OCI-LY3 (cell line): ENCODE data around the gene SPAAR.
"Not testable (repeated sequence)": the region's sequence is repeated elsewhere in the genome, so short reads cannot be mapped to it uniquely, and the experiment has no call there.

ENCODE experiments used
- EZH2phosphoT487 ChIP-seq: fragments of 200-600 bp; shearing (Covaris generic); IDR thresholded peaks from 2 replicates; pipeline ENCODE4 v1.6.1; 2018; ENCODE audit warnings: antibody characterized with exemption, mixed run types, low read depth
- TF ChIP-seq, protein P1 (sequence below): fragments of 200-600, 300-600 bp; sonication (generic); IDR thresholded peaks from 2 replicates; pipeline ENCODE4 v1.5.1; 2014; ENCODE audit warnings: antibody characterized with exemption, low read length, low read depth

DNA sequence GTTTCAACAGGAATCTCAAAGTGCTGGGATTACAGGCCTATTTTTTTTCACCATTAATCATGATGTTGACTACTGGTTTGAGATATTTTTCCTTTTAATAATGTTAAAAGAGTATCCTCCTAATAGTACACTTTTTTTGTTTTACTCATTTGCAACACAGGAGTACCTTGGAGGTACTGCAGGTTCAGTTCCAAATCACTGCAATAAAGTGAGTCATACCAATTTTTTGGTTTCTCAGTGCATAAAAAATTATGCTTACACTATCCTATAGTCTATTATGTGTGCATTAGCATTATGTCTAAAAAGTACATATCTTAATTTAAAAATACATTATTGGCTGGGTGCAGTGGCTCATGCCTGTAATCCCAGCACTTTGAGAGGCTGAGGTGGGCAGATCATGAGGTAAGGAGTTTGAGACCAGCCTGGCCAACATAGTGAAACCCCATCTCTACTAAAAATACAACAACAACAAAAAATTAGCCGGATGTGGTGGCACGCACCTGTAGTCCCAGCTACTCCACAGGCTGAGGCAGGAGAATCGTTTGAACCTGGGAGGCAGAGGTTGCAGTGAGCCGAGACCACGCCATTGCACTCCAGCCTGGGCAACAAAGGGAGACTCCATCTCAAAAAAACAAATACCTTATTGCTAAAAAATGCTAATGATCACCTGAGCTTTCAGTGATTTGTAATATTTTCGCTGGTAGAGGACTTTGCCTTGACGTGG, 11.8 kb upstream of the SPAAR start:
- TF ChIP-seq, protein P1, sequence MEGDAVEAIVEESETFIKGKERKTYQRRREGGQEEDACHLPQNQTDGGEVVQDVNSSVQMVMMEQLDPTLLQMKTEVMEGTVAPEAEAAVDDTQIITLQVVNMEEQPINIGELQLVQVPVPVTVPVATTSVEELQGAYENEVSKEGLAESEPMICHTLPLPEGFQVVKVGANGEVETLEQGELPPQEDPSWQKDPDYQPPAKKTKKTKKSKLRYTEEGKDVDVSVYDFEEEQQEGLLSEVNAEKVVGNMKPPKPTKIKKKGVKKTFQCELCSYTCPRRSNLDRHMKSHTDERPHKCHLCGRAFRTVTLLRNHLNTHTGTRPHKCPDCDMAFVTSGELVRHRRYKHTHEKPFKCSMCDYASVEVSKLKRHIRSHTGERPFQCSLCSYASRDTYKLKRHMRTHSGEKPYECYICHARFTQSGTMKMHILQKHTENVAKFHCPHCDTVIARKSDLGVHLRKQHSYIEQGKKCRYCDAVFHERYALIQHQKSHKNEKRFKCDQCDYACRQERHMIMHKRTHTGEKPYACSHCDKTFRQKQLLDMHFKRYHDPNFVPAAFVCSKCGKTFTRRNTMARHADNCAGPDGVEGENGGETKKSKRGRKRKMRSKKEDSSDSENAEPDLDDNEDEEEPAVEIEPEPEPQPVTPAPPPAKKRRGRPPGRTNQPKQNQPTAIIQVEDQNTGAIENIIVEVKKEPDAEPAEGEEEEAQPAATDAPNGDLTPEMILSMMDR = not testable (repeated sequence)
- TF ChIP-seq EZH2phosphoT487 = not testable (repeated sequence)
